DOHH2 (cell line): ENCODE results near the gene OR4C45.

Experiments used
- H3F3A ChIP-seq: fragments of 200-600 bp; sonication (generic), shearing (Covaris generic); 2 replicates; pipeline ENCODE4 v1.6.0; 2016; ENCODE audit warnings: antibody characterized with exemption, mild to moderate bottlenecking; ENCODE audit not compliant: control insufficient read depth, insufficient read depth
- H3K27ac ChIP-seq: fragments of 200-600 bp; sonication (generic); 2 replicates; pipeline ENCODE4 v1.5.1; 2014; ENCODE audit warnings: low read depth, mild to moderate bottlenecking, low read length, moderate library complexity
- H3K27me3 ChIP-seq: fragments of 200-600 bp; sonication (generic); 2 replicates; pipeline ENCODE4 v1.6.1; 2014; ENCODE audit warnings: mild to moderate bottlenecking, low read length, mixed read lengths; ENCODE audit not compliant: control insufficient read depth
- H3K36me3 ChIP-seq: fragments of 200-600 bp; sonication (generic); 2 replicates; pipeline ENCODE4 v1.6.1; 2014; ENCODE audit warnings: mild to moderate bottlenecking, low read length, moderate library complexity, mixed read lengths; ENCODE audit not compliant: control insufficient read depth
- H3K4me1 ChIP-seq: fragments of 200-600 bp; sonication (generic); 2 replicates; pipeline ENCODE4 v1.6.1; 2014; ENCODE audit warnings: mild to moderate bottlenecking, low read length, mixed read lengths; ENCODE audit not compliant: control insufficient read depth
- H3K4me2 ChIP-seq: fragments of 200-600 bp; sonication (generic); 2 replicates; pipeline ENCODE4 v1.6.0; 2014; ENCODE audit warnings: mild to moderate bottlenecking, low read length, moderate library complexity
- H3K4me3 ChIP-seq: fragments of 200-600 bp; sonication (generic); 2 replicates; pipeline ENCODE4 v1.5.1; 2014; ENCODE audit warnings: mild to moderate bottlenecking, low read length, mixed read lengths
- H3K79me2 ChIP-seq: fragments of 200-600 bp; sonication (generic); 2 replicates; pipeline ENCODE4 v1.6.1; 2014; ENCODE audit warnings: mild to moderate bottlenecking, low read length, mixed read lengths; ENCODE audit not compliant: control insufficient read depth
- H3K9me2 ChIP-seq: fragments of 200-600 bp; sonication (generic); replicated peaks from 2 replicates; pipeline ENCODE4 v1.6.1; 2014; ENCODE audit warnings: mild to moderate bottlenecking, low read length, mixed read lengths; ENCODE audit not compliant: control insufficient read depth
- H3K9me3 ChIP-seq: fragments of 200-600 bp; sonication (generic); 2 replicates; pipeline ENCODE4 v1.6.1; 2014; ENCODE audit warnings: antibody characterized with exemption, low read length, mixed read lengths; ENCODE audit not compliant: control insufficient read depth, insufficient read depth
- H4K20me1 ChIP-seq: fragments of 200-600 bp; sonication (generic); 2 replicates; pipeline ENCODE4 v1.6.0; 2014; ENCODE audit warnings: low read depth, mild to moderate bottlenecking, antibody characterized with exemption, low read length, moderate library complexity; ENCODE audit not compliant: control insufficient read depth, insufficient read depth
- EZH2phosphoT487 ChIP-seq: fragments of 200-600 bp; sonication (generic); IDR thresholded peaks from 2 replicates; pipeline ENCODE4 v1.6.1; 2017; ENCODE audit warnings: borderline replicate concordance, mild to moderate bottlenecking, antibody characterized with exemption, low read length, moderate library complexity, mixed read lengths
- TF ChIP-seq, protein P1 (sequence below): fragments of 200-600 bp; sonication (generic); IDR thresholded peaks from one replicate; pipeline ENCODE4 v1.5.1; 2014; ENCODE audit warnings: antibody characterized with exemption, mild to moderate bottlenecking, low read depth, low read length; ENCODE audit not compliant: poor library complexity, severe bottlenecking

Gene OR4C45

DNA sequence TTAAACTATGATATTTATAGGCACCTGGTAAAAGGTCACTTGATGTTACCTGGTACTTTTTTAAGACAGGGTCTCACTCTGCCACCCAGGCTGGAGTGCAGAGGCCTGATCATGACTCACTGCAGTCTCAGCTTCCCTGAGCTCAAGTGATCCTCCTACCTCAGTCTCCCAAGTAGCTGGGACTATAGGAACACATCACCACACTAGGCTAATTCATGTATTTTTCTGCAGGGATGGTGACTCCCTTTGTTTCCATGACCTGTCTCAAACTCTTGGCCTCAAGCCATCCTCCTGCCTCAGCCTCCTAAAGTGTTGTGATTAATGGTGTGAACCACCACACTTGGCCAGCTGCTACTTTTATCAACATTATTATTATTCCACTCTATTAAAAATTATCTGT, 47.6 kb downstream of the OR4C45 start:
- no peak overlapping the region for H3K27ac ChIP-seq

More for the DNA sequence above, 47.6 kb downstream of the OR4C45 start:
- Histone ChIP-seq H3K9me2 (no peaks in the 10 kb centered on the region), H3F3A (no peaks in the 10 kb centered on the region), H3K79me2 (no peaks in the 10 kb centered on the region), H3K9me3 (peaks cover 5% of the 10 kb centered on the region; the same call in 1 of the 2 replicates), H3K36me3 (no peaks in the 10 kb centered on the region), H3K4me2 (no peak overlapping the region), H3K4me3 (no peak overlapping the region), H3K4me1 (no peaks in the 10 kb centered on the region), H3K27me3 (no peaks in the 10 kb centered on the region), H4K20me1 (no peaks in the 10 kb centered on the region)
- TF ChIP-seq, protein P1, sequence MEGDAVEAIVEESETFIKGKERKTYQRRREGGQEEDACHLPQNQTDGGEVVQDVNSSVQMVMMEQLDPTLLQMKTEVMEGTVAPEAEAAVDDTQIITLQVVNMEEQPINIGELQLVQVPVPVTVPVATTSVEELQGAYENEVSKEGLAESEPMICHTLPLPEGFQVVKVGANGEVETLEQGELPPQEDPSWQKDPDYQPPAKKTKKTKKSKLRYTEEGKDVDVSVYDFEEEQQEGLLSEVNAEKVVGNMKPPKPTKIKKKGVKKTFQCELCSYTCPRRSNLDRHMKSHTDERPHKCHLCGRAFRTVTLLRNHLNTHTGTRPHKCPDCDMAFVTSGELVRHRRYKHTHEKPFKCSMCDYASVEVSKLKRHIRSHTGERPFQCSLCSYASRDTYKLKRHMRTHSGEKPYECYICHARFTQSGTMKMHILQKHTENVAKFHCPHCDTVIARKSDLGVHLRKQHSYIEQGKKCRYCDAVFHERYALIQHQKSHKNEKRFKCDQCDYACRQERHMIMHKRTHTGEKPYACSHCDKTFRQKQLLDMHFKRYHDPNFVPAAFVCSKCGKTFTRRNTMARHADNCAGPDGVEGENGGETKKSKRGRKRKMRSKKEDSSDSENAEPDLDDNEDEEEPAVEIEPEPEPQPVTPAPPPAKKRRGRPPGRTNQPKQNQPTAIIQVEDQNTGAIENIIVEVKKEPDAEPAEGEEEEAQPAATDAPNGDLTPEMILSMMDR: no peak
- no peak for TF ChIP-seq EZH2phosphoT487
